ENCODE measurements around the gene HMCN2.

GRCh38 chr9:130377612-130378011 lies 112.1 kb downstream of the HMCN2 start:
- TF ChIP-seq CTCF (conservative IDR thresholded peaks at IDR 0.05; ENCODE audit: low read length) (no peak), EZH2phosphoT487 (IDR thresholded peaks at IDR 0.05; ENCODE audit: borderline replicate concordance) (no peak)
